GM20000 (cell line): Measurements from ENCODE around the gene SENP6.
A peak's percentile ranks its signal among the peaks of the same experiment; 100 is the strongest.

ENCODE experiments used
- DNase-seq: peaks from one replicate; pipeline ENCODE4 v3.0.0; 2012; ENCODE audit warnings: low spot score
- CTCF ChIP-seq: IDR thresholded peaks from 2 replicates; pipeline ENCODE4 v1.5.1; 2012; ENCODE audit warnings: mild to moderate bottlenecking, control low read depth; ENCODE audit errors: extremely low read depth, missing control alignments

Gene SENP6

GRCh38 chr6:75746221-75746620 is 144.5 kb downstream of the SENP6 start:
- DNase-seq: no peak
- TF ChIP-seq CTCF: no peak

DNA sequence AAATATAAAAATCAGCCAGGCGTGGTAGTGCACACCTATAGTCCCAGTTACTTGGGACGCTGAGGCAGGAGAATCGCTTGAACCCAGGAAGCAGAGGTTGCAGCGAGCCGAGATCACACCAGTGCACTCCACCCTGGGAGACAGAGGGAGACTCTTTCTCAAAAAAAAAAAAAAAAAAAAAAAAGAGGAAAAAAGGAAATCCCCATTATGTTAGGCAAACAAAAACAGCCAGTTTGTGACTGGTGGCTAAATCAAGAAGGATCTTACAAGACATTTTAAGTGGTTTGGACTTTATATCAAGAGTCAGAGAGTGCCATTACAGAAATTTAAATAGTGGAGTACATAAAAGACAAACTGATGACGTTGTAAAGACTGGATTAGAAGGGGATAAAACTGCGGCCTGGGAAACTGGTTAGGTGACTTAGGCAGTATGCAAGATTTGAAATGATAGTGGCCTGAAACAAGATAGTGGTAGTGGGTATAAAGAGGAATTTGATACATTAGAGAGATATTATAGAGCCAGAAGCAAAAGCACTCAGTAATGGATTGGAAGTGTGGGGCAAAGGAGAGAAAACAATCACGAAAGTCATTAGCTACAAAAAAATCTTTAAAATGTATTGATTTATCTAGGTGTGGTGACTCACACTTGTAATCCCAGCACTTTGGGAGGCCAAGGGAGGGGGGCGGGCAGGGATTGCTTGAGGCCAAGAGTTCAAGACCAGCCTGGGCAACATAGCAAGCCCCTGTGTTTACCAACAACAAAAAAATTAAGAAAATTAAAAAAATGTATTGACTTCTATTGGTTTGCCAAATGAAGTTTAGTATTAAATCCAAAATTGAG is 145.7 kb downstream of the SENP6 start:
- no peak for DNase-seq

GRCh38 chr6:75748003-75748742 is 146.5 kb downstream of the SENP6 start:
- TF ChIP-seq CTCF: no peak
- DNase-seq: no peak

More for the DNA sequence above, 145.7 kb downstream of the SENP6 start:
- no peak for TF ChIP-seq CTCF

GRCh38 chr6:75748743-75749538 is 147.3 kb downstream of the SENP6 start, which contains the start of gene MYO6:
Gene MYO6, plus strand, starts transcription at chr6:75749239. Its CDS starts 68,309 bp downstream, at chr6:75817548.
- no peak for TF ChIP-seq CTCF
- DNase-seq: peak; percentile 91

DNA sequence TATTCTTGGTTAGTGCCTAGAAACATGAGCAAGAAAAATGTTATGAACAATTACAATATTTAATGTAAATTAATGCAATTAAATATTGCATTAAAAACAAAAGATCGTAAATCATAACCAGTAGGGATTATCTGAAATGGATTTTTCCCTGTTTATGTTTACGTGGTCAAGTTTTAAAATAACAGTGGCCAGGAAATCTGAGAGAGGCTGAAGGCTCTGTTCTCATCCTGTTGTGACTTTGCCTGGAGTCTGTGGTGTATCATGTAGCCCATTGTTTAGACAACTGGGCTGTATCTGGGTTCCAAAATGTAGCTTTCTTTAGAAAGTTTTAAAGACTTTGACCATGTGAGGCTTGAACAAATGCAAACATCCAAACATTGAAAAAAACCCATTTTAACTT is 149.8 kb downstream of the SENP6 start:
- DNase-seq: no peak
- no peak for TF ChIP-seq CTCF

DNA sequence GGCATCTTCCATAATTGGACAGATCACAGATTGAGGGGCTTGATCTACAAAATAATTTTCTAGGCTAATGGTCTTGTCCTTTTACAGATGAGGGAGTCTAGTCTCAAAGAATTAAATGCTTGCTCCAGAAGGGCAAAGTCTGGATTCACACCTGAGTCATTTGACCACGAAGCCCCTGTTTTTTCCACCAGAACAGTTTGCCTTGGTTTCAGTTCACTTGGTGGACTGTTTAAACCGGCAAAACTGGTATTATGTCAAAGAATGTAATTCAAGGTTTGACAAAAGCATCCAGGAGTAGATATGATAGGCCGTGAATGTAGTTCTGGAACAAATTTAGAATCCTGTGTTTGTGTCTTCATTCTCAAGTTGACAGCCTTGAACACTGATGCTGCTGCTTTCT is 150.7 kb downstream of the SENP6 start:
- DNase-seq: no peak
- no peak for TF ChIP-seq CTCF
